GM21526 (cell line): ENCODE measurements around the gene WFIKKN2.
"Not testable (repeated sequence)": the region's sequence is repeated elsewhere in the genome, so short reads cannot be mapped to it uniquely, and the experiment has no call there.

Experiments used
- ATAC-seq: cut with Tn5 transposase; IDR thresholded peaks from one replicate; pipeline ENCODE4 v1.9.1; 2021; ENCODE audit warnings: moderate library complexity; ENCODE audit not compliant: unreplicated experiment, low FRiP score

WFIKKN2 gene

GRCh38 chr17:50871364-50871763 lies 36.0 kb downstream of the WFIKKN2 start:
- ATAC-seq = no peak

GRCh38 chr17:50871898-50872297 lies 36.5 kb downstream of the WFIKKN2 start:
- no peak for ATAC-seq

- ATAC-seq = no peak
Observed at GRCh38 chr17:50872710-50873424, 37.5 kb downstream of the WFIKKN2 start.

GRCh38 chr17:50875074-50875473 lies 39.7 kb downstream of the WFIKKN2 start:
- no peak for ATAC-seq

GRCh38 chr17:50877042-50877441 lies 41.7 kb downstream of the WFIKKN2 start:
- not testable (repeated sequence) for ATAC-seq

- ATAC-seq = no peak
Observed at GRCh38 chr17:50877838-50878237, 42.5 kb downstream of the WFIKKN2 start.

- no peak for ATAC-seq
Observed at GRCh38 chr17:50879086-50879485, 43.7 kb downstream of the WFIKKN2 start.

- no peak for ATAC-seq
Observed at GRCh38 chr17:50881182-50881581, 45.8 kb downstream of the WFIKKN2 start.

GRCh38 chr17:50882851-50883250 lies 47.5 kb downstream of the WFIKKN2 start:
- no peak for ATAC-seq

- no peak for ATAC-seq
Observed at GRCh38 chr17:50883850-50884438, 48.6 kb downstream of the WFIKKN2 start.

GRCh38 chr17:50884439-50885311 lies 49.3 kb downstream of the WFIKKN2 start:
- ATAC-seq = no peak

GRCh38 chr17:50887705-50888245 lies 52.4 kb downstream of the WFIKKN2 start:
- no peak for ATAC-seq

GRCh38 chr17:50889528-50890118 lies 54.2 kb downstream of the WFIKKN2 start:
- no peak for ATAC-seq

GRCh38 chr17:50890675-50891516 lies 55.5 kb downstream of the WFIKKN2 start:
- no peak for ATAC-seq

GRCh38 chr17:50891577-50891989 lies 56.2 kb downstream of the WFIKKN2 start:
- ATAC-seq = no peak
